ENCODE results near the gene ARRB2.

DNA sequence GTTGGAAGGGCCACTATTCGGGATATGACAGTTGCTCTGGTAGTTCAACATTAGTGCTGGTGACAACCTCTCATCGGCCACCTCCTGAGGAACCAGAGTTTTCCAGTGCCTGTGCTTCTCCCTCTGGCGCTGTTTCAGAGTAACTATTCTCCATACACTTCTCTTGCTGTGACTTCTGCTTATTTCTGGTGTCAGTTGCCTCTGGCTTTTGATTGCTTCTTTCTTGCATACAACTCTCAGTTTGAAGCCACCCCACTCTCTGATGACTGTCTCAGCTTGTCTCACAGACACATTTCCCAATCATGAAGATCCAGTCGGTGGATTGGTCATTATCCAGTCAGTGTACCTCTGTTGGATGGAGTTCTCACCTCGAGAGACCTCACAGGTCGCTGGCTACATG, 57.9 kb downstream of the ARRB2 start:
- TF ChIP-seq, protein P1, sequence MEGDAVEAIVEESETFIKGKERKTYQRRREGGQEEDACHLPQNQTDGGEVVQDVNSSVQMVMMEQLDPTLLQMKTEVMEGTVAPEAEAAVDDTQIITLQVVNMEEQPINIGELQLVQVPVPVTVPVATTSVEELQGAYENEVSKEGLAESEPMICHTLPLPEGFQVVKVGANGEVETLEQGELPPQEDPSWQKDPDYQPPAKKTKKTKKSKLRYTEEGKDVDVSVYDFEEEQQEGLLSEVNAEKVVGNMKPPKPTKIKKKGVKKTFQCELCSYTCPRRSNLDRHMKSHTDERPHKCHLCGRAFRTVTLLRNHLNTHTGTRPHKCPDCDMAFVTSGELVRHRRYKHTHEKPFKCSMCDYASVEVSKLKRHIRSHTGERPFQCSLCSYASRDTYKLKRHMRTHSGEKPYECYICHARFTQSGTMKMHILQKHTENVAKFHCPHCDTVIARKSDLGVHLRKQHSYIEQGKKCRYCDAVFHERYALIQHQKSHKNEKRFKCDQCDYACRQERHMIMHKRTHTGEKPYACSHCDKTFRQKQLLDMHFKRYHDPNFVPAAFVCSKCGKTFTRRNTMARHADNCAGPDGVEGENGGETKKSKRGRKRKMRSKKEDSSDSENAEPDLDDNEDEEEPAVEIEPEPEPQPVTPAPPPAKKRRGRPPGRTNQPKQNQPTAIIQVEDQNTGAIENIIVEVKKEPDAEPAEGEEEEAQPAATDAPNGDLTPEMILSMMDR (IDR thresholded peaks at IDR 0.05): no peak
- TF ChIP-seq POLR2A (IDR thresholded peaks at IDR 0.05): no peak

Data from vagina (tissue), 2 donors.